ENCODE measurements around the gene ACVR1B. TPM values are rescaled to one million over a fixed set of nuclear protein-coding genes. Genes with fewer than 3 reads are reported as not detected.

The ACVR1B gene
- total and polyA plus RNA-seq, 2 donors (not counting 1 experiment from before 2014, with no cell fraction given), result 3.4 to 10.6 TPM

GRCh38 chr12:52007158-52007921 lies 55.8 kb downstream of the ACVR1B start:
- Mint-ChIP-seq H3K4me1 (peaks cover 42% of the 10 kb centered on the region), H3K27me3 (no peaks in the 10 kb centered on the region), H3K27ac (peak overlapping the region; percentile 97), H3K4me3 (peak overlapping the region; percentile 97), H3K9me3 (ENCODE audit: insufficient read depth) (no peaks in the 10 kb centered on the region)
- under 1% methylated on average over 72 of the region's 72 CpGs for WGBS (ENCODE audit: insufficient coverage)
- no peaks in the 10 kb centered on the region for H3K9me3 ChIP-seq (ENCODE audit: control extremely low read depth in 1 of 3, control insufficient read depth in 2 of 3, insufficient read depth in 1 of 3, low read length in 2 of 3)
- peaks cover 41% of the 10 kb centered on the region for H4K20me1 ChIP-seq (ENCODE audit: control insufficient read depth, insufficient read depth, low read length, poor library complexity, severe bottlenecking)
- H3K79me2 ChIP-seq (ENCODE audit: control insufficient read depth, insufficient read depth, low read length), result peaks cover 5% of the 10 kb centered on the region
- H3K4me2 ChIP-seq (replicated peaks; ENCODE audit: low read depth, low read length, poor library complexity, severe bottlenecking), result peak overlapping the region; percentile 94
- intact Hi-C loops (cut with micrococcal nuclease), result no loop called here
- no peak overlapping the region for H2AFZ ChIP-seq (ENCODE audit: insufficient read depth, low read depth, low read length, poor library complexity, severe bottlenecking)
- H3K36me3 ChIP-seq (replicated peaks in 1 of 2; ENCODE audit: control extremely low read depth in 1 of 2, control insufficient read depth in 1 of 2, extremely low read depth in 1 of 2, insufficient read depth in 2 of 2, low read length in 1 of 2), result peaks cover 0 to 19% of the 10 kb centered on the region in 2 experiments
- peaks cover 26 to 35% of the 10 kb centered on the region in 2 donors for H3K4me1 ChIP-seq (ENCODE audit: control insufficient read depth in 2 of 2, insufficient read depth in 2 of 2, low read length in 2 of 2)
- peak overlapping the region in 4 of 5 experiments; percentile 87 to 97 (median 94) for H3K4me3 ChIP-seq (ENCODE audit: control extremely low read depth in 1 of 5, extremely low read depth in 1 of 5, insufficient read depth in 1 of 5, low read depth in 2 of 5, low read length in 4 of 5)
- no peaks in the 10 kb centered on the region for H3K27me3 ChIP-seq (replicated peaks in 1 of 4; ENCODE audit: control extremely low read depth in 1 of 4, control insufficient read depth in 3 of 4, insufficient read depth in 4 of 4, low read length in 3 of 4)
- peak; percentile 90 for DNase-seq
- ChIA-PET POLR2A (interaction anchor here (0.7 to 3.0 kb wide), 11 partner anchors 8 to 74 kb away, joined by 3 to 17 read pairs (median 9); partner anchors contain the start of genes ATG101 and NR4A1), CTCF (interaction anchor here (1.3 to 11.7 kb wide), 6 partner anchors 13 to 111 kb away, joined by 5 to 590 read pairs (median 36); no protein-coding TSS in a partner anchor)
- H3K27ac ChIP-seq (ENCODE audit: low read length in 2 of 2), result peak overlapping the region; percentile 91 to 92
- H3K9ac ChIP-seq (ENCODE audit: low read length), result peak overlapping the region; percentile 90
- ATAC-seq (ENCODE audit: low read depth), result peak; percentile 35
- TF ChIP-seq EZH2 (IDR thresholded peaks at IDR 0.05; ENCODE audit: borderline replicate concordance, insufficient read depth, low read depth, low read length, poor library complexity, severe bottlenecking) (no peak), CTCF (IDR thresholded peaks at IDR 0.05) (no peak)

All from B cell (primary cell).